ENCODE measurements around the gene SDK2.

DNA sequence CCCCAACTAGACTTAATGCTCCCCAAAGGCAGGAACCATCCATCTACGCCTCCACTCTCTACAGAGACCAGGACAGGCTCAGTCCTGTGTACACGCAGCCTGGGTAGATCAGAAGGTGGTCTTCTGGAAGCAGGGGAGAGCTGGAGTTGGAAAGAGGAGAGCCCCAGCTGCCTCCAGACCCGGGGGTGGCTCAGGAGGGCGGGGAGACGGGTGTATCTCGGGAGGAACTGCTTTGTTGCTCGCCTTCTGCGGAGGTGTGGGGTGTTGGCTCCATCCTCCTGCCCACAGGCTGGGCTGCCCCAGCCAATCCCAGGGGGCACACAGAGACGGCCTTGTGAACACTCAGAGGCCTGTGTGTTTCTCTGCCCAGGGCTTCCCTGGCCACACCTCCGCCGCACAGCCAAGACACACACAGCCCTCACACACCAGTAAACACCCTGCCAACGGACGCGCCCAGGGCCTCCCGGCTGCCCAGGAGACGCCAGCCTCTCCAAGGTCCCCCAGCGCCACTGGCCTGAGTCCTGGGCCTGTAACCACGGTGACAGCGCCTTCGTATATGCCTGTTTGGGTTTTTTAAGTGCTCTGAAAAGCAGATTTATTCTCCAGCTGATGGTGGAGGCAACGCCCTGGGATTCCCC lies 189.1 kb downstream of the SDK2 start:
- TF ChIP-seq, protein P1, sequence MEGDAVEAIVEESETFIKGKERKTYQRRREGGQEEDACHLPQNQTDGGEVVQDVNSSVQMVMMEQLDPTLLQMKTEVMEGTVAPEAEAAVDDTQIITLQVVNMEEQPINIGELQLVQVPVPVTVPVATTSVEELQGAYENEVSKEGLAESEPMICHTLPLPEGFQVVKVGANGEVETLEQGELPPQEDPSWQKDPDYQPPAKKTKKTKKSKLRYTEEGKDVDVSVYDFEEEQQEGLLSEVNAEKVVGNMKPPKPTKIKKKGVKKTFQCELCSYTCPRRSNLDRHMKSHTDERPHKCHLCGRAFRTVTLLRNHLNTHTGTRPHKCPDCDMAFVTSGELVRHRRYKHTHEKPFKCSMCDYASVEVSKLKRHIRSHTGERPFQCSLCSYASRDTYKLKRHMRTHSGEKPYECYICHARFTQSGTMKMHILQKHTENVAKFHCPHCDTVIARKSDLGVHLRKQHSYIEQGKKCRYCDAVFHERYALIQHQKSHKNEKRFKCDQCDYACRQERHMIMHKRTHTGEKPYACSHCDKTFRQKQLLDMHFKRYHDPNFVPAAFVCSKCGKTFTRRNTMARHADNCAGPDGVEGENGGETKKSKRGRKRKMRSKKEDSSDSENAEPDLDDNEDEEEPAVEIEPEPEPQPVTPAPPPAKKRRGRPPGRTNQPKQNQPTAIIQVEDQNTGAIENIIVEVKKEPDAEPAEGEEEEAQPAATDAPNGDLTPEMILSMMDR (conservative IDR thresholded peaks at IDR 0.05 in 1 of 2, IDR thresholded peaks at IDR 0.05 in 1 of 2; ENCODE audit: extremely low read depth in 1 of 2, insufficient read depth in 1 of 2, low read depth in 1 of 2, low read length in 2 of 2): no peak
- no peak for TF ChIP-seq EZH2 (IDR thresholded peaks at IDR 0.05; ENCODE audit: borderline replicate concordance, low read length)
